ENCODE data around the gene ARHGAP18. TPM values are rescaled to one million over a fixed set of nuclear protein-coding genes. Genes with fewer than 3 reads are reported as not detected.

ARHGAP18 gene
- total RNA-seq, 5 donors from 2014 or later (not counting 1 experiment from before 2014, with no cell fraction given) = 3.6 to 4.3 (median 4.0) TPM

GRCh38 chr6:129604321-129604720, 105.7 kb downstream of the ARHGAP18 start:
- CTCF ChIA-PET = no interaction called here
- H3K36me3 ChIP-seq (ENCODE audit: control insufficient read depth in 2 of 2, extremely low read depth in 1 of 2, insufficient read depth in 1 of 2, low read length in 1 of 2) = peaks cover 0 to 5% of the 10 kb centered on the region in 2 donors
- no peaks in the 10 kb centered on the region for H3K27me3 Mint-ChIP-seq
- ATAC-seq (replicated peaks in 1 of 4) = no peak
- POLR2A ChIA-PET = no interaction called here
- H3K4me1 ChIP-seq (ENCODE audit: control insufficient read depth in 1 of 2, extremely low read depth in 1 of 2, insufficient read depth in 2 of 2, low read length in 2 of 2) = no peaks in the 10 kb centered on the region
- H3K4me3 Mint-ChIP-seq = no peak overlapping the region
- WGBS (ENCODE audit: insufficient coverage) = 94% methylated on average over 3 of the region's 4 CpGs
- no peak overlapping the region for H3K27ac ChIP-seq (ENCODE audit: low read length)
- no peaks in the 10 kb centered on the region for H3K9me3 ChIP-seq
- H3K4me3 ChIP-seq (ENCODE audit: control insufficient read depth in 1 of 2, extremely low read depth in 1 of 2, low read length in 1 of 2) = no peak overlapping the region
- H3K27me3 ChIP-seq (replicated peaks in 1 of 2; ENCODE audit: control insufficient read depth in 2 of 2, extremely low read depth in 1 of 2, insufficient read depth in 2 of 2, low read length in 1 of 2) = no peaks in the 10 kb centered on the region
- no peak for DNase-seq
- peaks cover 6% of the 10 kb centered on the region for H3K36me3 Mint-ChIP-seq
- H3K27ac Mint-ChIP-seq = no peak overlapping the region
- H3K4me1 Mint-ChIP-seq = no peaks in the 10 kb centered on the region
- H3K9me3 Mint-ChIP-seq = no peaks in the 10 kb centered on the region

- H3K4me3 ChIP-seq (ENCODE audit: control insufficient read depth in 1 of 2, extremely low read depth in 1 of 2, low read length in 1 of 2) = no peak overlapping the region
- DNase-seq (no peak), ATAC-seq (replicated peaks in 1 of 4) (no peak)
- Mint-ChIP-seq H3K27ac (no peak overlapping the region), H3K27me3 (no peaks in the 10 kb centered on the region), H3K36me3 (peaks cover 6% of the 10 kb centered on the region), H3K4me1 (no peaks in the 10 kb centered on the region), H3K4me3 (no peak overlapping the region), H3K9me3 (no peaks in the 10 kb centered on the region)
- H3K27me3 ChIP-seq (replicated peaks in 1 of 2; ENCODE audit: control insufficient read depth in 2 of 2, extremely low read depth in 1 of 2, insufficient read depth in 2 of 2, low read length in 1 of 2) = no peaks in the 10 kb centered on the region
- POLR2A ChIA-PET = no interaction called here
- CTCF ChIA-PET = interaction anchor here in 1 of 2 donors (0.7 kb wide), 1 partner anchor 105 kb away, joined by 3 read pairs; no protein-coding TSS in a partner anchor
- H3K9me3 ChIP-seq = no peaks in the 10 kb centered on the region
- 100% methylated on average over 1 of the region's 2 CpGs for WGBS (ENCODE audit: insufficient coverage)
- H3K36me3 ChIP-seq (ENCODE audit: control insufficient read depth in 2 of 2, extremely low read depth in 1 of 2, insufficient read depth in 1 of 2, low read length in 1 of 2) = peaks cover 0 to 5% of the 10 kb centered on the region in 2 donors
- H3K4me1 ChIP-seq (ENCODE audit: control insufficient read depth in 1 of 2, extremely low read depth in 1 of 2, insufficient read depth in 2 of 2, low read length in 2 of 2) = no peaks in the 10 kb centered on the region
- H3K27ac ChIP-seq (ENCODE audit: low read length) = no peak overlapping the region
Measured at GRCh38 chr6:129603741-129604140, 106.2 kb downstream of the ARHGAP18 start.

GRCh38 chr6:129601323-129601722, 108.7 kb downstream of the ARHGAP18 start:
- H3K9me3 Mint-ChIP-seq = no peaks in the 10 kb centered on the region
- ATAC-seq (replicated peaks in 1 of 4) = no peak
- no peak overlapping the region for H3K27ac ChIP-seq (ENCODE audit: low read length)
- no peak overlapping the region for H3K27ac Mint-ChIP-seq
- H3K9me3 ChIP-seq = no peaks in the 10 kb centered on the region
- peaks cover 0 to 2% (median 0%) of the 10 kb centered on the region in 3 donors for H3K4me1 Mint-ChIP-seq
- H3K27me3 ChIP-seq (replicated peaks in 1 of 2; ENCODE audit: control insufficient read depth in 2 of 2, extremely low read depth in 1 of 2, insufficient read depth in 2 of 2, low read length in 1 of 2) = no peaks in the 10 kb centered on the region
- no peaks in the 10 kb centered on the region for H3K27me3 Mint-ChIP-seq
- no peak for DNase-seq
- no peaks in the 10 kb centered on the region for H3K36me3 Mint-ChIP-seq
- ChIA-PET POLR2A (no interaction called here), CTCF (interaction anchor here (0.5 to 5.9 kb wide), 12 partner anchors 38 to 870 kb away, joined by 3 to 147 read pairs (median 4); no protein-coding TSS in a partner anchor)
- WGBS (ENCODE audit: insufficient coverage) = 100% methylated on average over 1 of the region's 3 CpGs
- H3K4me3 Mint-ChIP-seq = no peak overlapping the region
- no peaks in the 10 kb centered on the region for H3K4me1 ChIP-seq (ENCODE audit: control insufficient read depth in 1 of 2, extremely low read depth in 1 of 2, insufficient read depth in 2 of 2, low read length in 2 of 2)
- no peaks in the 10 kb centered on the region for H3K36me3 ChIP-seq (ENCODE audit: control insufficient read depth in 2 of 2, extremely low read depth in 1 of 2, insufficient read depth in 1 of 2, low read length in 1 of 2)
- H3K4me3 ChIP-seq (ENCODE audit: control insufficient read depth in 1 of 2, extremely low read depth in 1 of 2, low read length in 1 of 2) = no peak overlapping the region

- H3K27me3 ChIP-seq (replicated peaks in 1 of 2; ENCODE audit: control insufficient read depth in 2 of 2, extremely low read depth in 1 of 2, insufficient read depth in 2 of 2, low read length in 1 of 2) = no peaks in the 10 kb centered on the region
- ATAC-seq (replicated peaks in 1 of 4) (no peak), DNase-seq (no peak)
- 100% methylated on average over 2 of the region's 5 CpGs for WGBS (ENCODE audit: insufficient coverage)
- H3K4me1 ChIP-seq (ENCODE audit: control insufficient read depth in 1 of 2, extremely low read depth in 1 of 2, insufficient read depth in 2 of 2, low read length in 2 of 2) = no peaks in the 10 kb centered on the region
- H3K4me3 Mint-ChIP-seq = no peak overlapping the region
- no peaks in the 10 kb centered on the region for H3K36me3 Mint-ChIP-seq
- no peaks in the 10 kb centered on the region for H3K9me3 ChIP-seq
- CTCF ChIA-PET = interaction anchor here (0.8 to 5.9 kb wide), 14 partner anchors 34 to 1244 kb away, joined by 3 to 147 read pairs (median 8); partner anchors contain the start of gene ARHGAP18 (in 1 of the 2)
- H3K36me3 ChIP-seq (ENCODE audit: control insufficient read depth in 2 of 2, extremely low read depth in 1 of 2, insufficient read depth in 1 of 2, low read length in 1 of 2) = no peaks in the 10 kb centered on the region
- no peaks in the 10 kb centered on the region for H3K9me3 Mint-ChIP-seq
- H3K27ac Mint-ChIP-seq = no peak overlapping the region
- H3K4me1 Mint-ChIP-seq = peaks cover 0 to 2% (median 0%) of the 10 kb centered on the region in 3 donors
- H3K27me3 Mint-ChIP-seq = no peaks in the 10 kb centered on the region
- no peak overlapping the region for H3K4me3 ChIP-seq (ENCODE audit: control insufficient read depth in 1 of 2, extremely low read depth in 1 of 2, low read length in 1 of 2)
- H3K27ac ChIP-seq (ENCODE audit: low read length) = no peak overlapping the region
- POLR2A ChIA-PET = interaction anchor here (0.7 to 1.2 kb wide), 4 partner anchors 95 to 149 kb away, joined by 3 read pairs; no protein-coding TSS in a partner anchor
Measured at GRCh38 chr6:129599467-129599866, 110.5 kb downstream of the ARHGAP18 start.

- ATAC-seq (replicated peaks in 1 of 4) (peak; percentile 73 to 80 (median 78)), DNase-seq (peak in 4 of 35 experiments; percentile 8 to 83 (median 34))
- CTCF ChIA-PET = interaction anchor here (0.6 to 5.9 kb wide), 52 partner anchors 8 to 1574 kb away, joined by 3 to 147 read pairs (median 4); partner anchors contain the start of gene ARHGAP18 (in 1 of the 2)
- Mint-ChIP-seq H3K4me1 (peaks cover 0 to 2% (median 0%) of the 10 kb centered on the region in 3 donors), H3K4me3 (no peak overlapping the region), H3K36me3 (no peaks in the 10 kb centered on the region), H3K9me3 (no peaks in the 10 kb centered on the region), H3K27ac (no peak overlapping the region), H3K27me3 (no peaks in the 10 kb centered on the region)
- WGBS (ENCODE audit: insufficient coverage) = no CpG with 5 or more reads among the region's 6 CpGs
- no peaks in the 10 kb centered on the region for H3K9me3 ChIP-seq
- H3K27ac ChIP-seq (ENCODE audit: low read length) = no peak overlapping the region
- POLR2A ChIA-PET = interaction anchor here (0.6 to 1.2 kb wide), 6 partner anchors 121 to 396 kb away, joined by 3 to 5 read pairs (median 3); no protein-coding TSS in a partner anchor
- H3K27me3 ChIP-seq (replicated peaks in 1 of 2; ENCODE audit: control insufficient read depth in 2 of 2, extremely low read depth in 1 of 2, insufficient read depth in 2 of 2, low read length in 1 of 2) = no peaks in the 10 kb centered on the region
- no peaks in the 10 kb centered on the region for H3K4me1 ChIP-seq (ENCODE audit: control insufficient read depth in 1 of 2, extremely low read depth in 1 of 2, insufficient read depth in 2 of 2, low read length in 2 of 2)
- no peaks in the 10 kb centered on the region for H3K36me3 ChIP-seq (ENCODE audit: control insufficient read depth in 2 of 2, extremely low read depth in 1 of 2, insufficient read depth in 1 of 2, low read length in 1 of 2)
- no peak overlapping the region for H3K4me3 ChIP-seq (ENCODE audit: control insufficient read depth in 1 of 2, extremely low read depth in 1 of 2, low read length in 1 of 2)
Measured at GRCh38 chr6:129598244-129599187, 111.5 kb downstream of the ARHGAP18 start.

GRCh38 chr6:129597023-129597713, 112.8 kb downstream of the ARHGAP18 start:
- H3K27ac ChIP-seq (ENCODE audit: low read length) = no peak overlapping the region
- DNase-seq (no peak), ATAC-seq (replicated peaks in 1 of 4) (no peak)
- H3K4me3 ChIP-seq (ENCODE audit: control insufficient read depth in 1 of 2, extremely low read depth in 1 of 2, low read length in 1 of 2) = no peak overlapping the region
- peaks cover 0 to 2% (median 0%) of the 10 kb centered on the region in 3 donors for H3K4me1 Mint-ChIP-seq
- H3K4me1 ChIP-seq (ENCODE audit: control insufficient read depth in 1 of 2, extremely low read depth in 1 of 2, insufficient read depth in 2 of 2, low read length in 2 of 2) = no peaks in the 10 kb centered on the region
- no peaks in the 10 kb centered on the region for H3K9me3 Mint-ChIP-seq
- no peaks in the 10 kb centered on the region for H3K36me3 ChIP-seq (ENCODE audit: control insufficient read depth in 2 of 2, extremely low read depth in 1 of 2, insufficient read depth in 1 of 2, low read length in 1 of 2)
- WGBS (ENCODE audit: insufficient coverage) = 93% methylated on average over 3 of the region's 5 CpGs
- H3K27me3 Mint-ChIP-seq = no peaks in the 10 kb centered on the region
- H3K36me3 Mint-ChIP-seq = no peaks in the 10 kb centered on the region
- no peak overlapping the region for H3K4me3 Mint-ChIP-seq
- ChIA-PET POLR2A (interaction anchor here (0.6 to 1.2 kb wide), 5 partner anchors 133 to 397 kb away, joined by 3 to 7 read pairs (median 4); no protein-coding TSS in a partner anchor), CTCF (interaction anchor here (0.7 to 5.9 kb wide), 50 partner anchors 9 to 1575 kb away, joined by 3 to 147 read pairs (median 4); no protein-coding TSS in a partner anchor)
- no peak overlapping the region for H3K27ac Mint-ChIP-seq
- H3K9me3 ChIP-seq = no peaks in the 10 kb centered on the region
- no peaks in the 10 kb centered on the region for H3K27me3 ChIP-seq (replicated peaks in 1 of 2; ENCODE audit: control insufficient read depth in 2 of 2, extremely low read depth in 1 of 2, insufficient read depth in 2 of 2, low read length in 1 of 2)
